Measurements from ENCODE around the gene KIF5A.

KIF5A gene

DNA sequence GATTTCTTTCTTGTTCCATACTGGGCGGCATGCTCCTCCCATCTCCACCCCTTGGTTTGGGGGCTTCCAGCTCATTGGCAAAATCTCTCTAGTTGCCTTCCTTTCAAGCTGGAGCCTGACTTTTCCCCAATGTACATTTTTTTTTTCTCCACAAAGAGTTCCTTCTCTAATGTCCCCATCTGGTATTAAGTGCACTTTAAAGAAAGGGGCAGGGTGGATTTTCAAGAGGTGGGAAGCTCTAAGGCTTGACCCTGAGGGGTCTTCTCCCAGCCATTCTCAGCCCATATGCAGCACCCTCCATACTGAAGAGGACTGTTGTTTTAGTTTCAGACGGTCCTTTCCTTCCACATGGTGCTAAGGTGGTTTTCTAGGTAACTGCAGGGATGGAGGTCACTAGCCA lies 35.3 kb downstream of the KIF5A start:
- DNase-seq: no peak

- DNase-seq: no peak
Measured at GRCh38 chr12:57586128-57586527, 36.3 kb downstream of the KIF5A start.

DNA sequence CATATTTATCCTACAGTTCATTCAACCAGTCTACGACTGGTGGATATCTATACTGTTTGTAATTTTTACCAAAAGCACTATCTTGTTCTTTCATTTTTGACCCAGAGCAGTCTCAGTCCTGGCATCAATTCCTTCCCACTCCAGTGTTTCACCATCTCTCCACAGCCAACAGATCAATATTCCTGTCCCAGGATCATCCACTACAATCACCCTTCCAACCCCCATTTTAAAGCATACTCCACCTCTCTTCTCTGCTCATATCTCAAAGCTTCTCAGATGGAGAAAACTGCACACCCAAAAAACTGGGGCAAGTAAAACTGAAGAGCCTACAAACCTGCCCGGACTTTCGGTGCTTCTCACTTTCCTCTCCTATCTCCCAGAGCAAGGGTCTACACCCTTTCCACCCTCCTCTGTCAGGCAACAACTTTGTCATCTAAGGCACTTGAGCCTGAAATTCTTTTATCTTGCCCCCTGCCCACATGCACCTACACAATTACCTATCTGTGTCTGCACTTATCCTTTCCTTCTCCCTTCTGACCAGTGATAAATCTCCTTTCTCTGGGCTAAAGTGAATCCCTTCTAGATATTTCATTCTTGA lies 37.1 kb downstream of the KIF5A start:
- DNase-seq: no peak

DNA sequence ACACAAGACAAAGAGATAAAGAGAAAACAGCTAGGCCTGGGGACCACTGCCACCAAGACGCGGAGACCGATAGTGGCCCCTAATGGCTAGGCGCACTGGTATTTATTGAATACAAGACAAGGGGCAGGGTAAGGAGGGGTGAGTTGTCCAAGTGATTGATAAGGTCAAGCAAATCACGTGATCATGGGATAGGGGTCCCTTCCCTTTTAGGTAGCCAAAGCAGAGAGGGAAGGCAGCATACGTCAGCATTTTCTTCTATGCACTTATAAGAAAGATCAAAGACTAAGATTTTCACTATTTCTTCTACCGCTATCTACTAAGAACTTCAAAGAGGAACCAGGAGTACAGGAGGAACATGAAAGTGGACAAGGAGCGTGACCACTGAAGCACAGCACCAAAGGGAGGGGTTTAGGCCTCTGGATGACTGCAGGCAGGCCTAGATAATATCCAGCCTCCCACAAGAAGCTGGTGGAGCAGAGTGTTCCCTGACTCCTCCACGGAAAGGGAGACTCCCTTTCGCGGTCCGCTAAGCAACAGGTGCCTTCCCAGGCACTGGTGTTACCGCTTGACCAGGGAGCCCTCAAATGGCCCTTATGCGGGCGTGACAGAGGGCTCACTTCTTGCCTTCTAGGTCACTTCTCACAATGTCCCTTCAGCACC lies 39.2 kb downstream of the KIF5A start:
- peak in 1 of 4 experiments; percentile 30 for DNase-seq

DNA sequence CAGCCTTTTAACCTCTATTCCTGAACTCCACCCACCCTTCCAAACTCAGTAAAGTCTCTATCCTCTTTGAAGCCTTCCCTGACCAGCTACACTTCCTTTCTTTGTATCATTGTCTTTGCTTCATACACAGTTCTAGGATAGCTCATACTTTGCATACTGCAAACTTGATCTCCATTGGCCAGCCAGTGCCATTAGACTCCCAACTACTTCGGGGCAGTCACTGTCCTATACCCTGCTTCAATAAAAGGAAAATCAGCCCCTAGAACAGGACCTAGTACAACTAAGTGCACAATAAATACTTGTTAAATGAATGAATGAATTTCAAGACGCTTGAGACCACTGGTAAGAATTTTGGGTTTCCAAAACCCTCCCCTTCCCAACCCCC lies 40.6 kb downstream of the KIF5A start:
- no peak for DNase-seq

DNA sequence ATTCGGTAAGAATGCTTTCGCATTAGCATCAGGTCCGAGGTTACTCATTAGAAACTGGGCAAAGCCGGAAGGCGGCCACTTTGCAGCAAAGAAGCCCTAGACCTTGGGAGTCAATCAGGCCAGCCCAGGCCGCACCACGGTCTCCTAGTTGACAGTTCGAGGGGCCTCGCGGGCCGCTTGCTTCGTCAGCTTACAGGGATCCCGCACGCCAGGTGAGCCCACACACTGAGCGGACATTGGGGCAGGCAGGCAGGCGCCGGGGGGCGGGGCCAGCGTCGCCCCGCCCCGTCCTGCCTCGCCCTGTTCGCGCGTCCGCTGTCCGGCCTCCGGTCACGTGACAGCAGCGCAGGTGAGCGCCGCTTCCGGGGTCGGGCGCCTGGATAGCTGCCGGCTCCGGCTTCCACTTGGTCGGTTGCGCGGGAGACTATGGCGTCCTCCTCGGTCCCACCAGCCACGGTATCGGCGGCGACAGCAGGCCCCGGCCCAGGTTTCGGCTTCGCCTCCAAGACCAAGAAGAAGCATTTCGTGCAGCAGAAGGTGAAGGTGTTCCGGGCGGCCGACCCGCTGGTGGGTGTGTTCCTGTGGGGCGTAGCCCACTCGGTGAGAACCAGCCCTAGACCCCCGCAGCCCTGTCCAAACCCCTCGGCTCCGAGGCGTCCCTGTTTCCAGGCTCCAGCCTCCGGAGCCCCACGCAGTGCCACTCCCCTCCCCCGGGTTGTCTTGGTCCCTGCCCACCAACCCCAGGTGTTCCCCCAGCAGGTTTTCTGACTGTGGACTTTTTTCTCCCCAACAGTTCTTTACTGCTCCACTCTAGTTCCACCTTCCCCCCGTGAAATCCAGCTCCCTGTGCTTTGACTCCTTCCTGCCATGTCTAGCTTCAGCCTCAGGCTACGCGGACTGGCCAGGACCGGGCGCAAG lies 41.3 kb downstream of the KIF5A start, which contains the start of gene PIP4K2C:
TSS of gene PIP4K2C (plus strand) at position 329 of the 918 bp plus-strand sequence. CDS start at position 427, 98 bp downstream.
- peak; percentile 78 to 92 (median 83) for DNase-seq

GRCh38 chr12:57591782-57592325 lies 42.0 kb downstream of the KIF5A start:
- no peak for DNase-seq

DNA sequence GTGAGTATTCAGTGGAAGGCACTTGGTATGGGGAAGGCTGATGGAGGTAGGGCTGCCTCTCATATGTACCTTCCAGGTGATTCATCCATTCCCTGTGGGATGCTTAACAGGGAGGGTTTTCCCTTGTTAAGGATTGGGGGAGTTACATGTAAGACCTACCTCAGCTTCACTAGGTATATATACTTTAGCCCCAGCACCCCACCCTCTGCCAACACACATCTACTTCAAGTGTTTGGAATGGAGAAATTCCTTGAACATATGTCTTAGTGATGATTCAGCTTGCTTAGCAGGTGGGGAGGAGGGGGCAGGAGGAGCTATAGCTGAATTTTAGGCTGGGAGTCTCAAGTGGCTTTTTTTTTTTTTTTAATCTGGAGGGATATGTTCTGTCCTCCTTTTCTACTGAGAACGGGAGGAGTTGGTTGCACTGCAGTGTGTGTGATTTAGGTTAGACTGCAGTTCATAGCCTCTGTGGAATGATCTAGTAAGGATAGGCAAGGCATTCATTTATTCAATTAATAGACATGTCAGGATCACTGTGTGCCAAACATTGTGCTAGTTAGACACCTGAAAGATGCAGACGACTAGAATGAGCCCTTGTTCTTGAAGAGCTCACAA lies 42.8 kb downstream of the KIF5A start:
- no peak for DNase-seq

DNA sequence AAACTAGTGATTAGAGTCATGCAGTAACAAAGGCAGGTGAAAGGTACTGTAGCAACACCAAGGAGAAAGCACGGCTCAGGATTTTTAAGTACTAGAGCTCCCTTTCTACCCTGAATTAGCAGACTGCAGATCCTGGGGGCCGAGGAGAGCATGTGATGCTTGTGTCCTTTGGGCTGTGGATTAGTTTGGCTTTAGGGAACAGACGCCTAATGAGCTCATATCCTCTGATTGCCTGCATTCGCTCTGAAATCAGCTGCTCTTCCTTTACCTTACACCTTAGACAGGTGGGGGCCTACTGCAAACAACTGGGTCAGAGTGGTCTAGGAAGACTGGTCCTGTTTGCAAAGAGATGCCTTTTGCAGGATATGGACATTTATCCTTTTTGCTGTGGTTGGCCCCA lies 43.3 kb downstream of the KIF5A start:
- DNase-seq: no peak

DNA sequence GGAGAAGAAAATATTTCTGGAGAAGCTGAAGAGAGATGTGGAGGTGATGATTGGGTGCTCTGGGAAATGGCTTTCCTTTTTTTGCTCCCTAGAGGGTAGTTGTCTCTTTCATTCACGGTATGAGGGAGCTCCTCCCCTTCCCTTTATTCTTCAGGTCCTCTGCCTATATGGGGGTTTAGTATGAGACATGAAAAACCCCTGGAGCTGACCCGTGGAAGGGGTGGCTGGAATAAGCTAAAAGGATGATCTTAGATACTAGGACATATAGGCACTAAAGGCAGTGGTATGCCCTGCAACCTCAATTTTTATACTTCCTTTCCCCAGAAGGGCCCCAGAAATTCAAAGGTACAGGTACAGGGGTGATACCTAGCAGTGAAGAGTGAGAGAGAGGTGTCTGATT lies 50.6 kb downstream of the KIF5A start:
- no peak for DNase-seq

DNA sequence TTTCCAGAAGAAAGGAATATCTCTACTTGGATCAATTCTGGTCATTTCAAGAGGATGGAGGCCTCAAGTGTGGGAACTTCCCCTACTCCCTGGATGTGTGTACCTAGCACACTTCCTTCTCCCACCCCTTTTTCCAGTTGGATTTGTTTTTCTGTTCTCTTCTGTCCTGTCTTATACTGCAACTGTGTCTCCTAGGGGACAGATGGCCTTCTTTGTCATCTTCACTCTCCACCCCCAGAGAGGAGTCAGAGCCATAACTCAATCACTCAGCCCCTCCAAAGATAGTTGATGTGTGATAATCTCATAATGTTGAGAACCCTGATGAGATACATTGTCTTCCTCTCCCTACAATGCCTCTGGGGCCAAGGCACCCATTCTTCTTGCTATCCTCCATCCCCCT lies 52.7 kb downstream of the KIF5A start:
- no peak for DNase-seq

GRCh38 chr12:57603324-57603723 lies 53.5 kb downstream of the KIF5A start:
- DNase-seq: no peak

DNA sequence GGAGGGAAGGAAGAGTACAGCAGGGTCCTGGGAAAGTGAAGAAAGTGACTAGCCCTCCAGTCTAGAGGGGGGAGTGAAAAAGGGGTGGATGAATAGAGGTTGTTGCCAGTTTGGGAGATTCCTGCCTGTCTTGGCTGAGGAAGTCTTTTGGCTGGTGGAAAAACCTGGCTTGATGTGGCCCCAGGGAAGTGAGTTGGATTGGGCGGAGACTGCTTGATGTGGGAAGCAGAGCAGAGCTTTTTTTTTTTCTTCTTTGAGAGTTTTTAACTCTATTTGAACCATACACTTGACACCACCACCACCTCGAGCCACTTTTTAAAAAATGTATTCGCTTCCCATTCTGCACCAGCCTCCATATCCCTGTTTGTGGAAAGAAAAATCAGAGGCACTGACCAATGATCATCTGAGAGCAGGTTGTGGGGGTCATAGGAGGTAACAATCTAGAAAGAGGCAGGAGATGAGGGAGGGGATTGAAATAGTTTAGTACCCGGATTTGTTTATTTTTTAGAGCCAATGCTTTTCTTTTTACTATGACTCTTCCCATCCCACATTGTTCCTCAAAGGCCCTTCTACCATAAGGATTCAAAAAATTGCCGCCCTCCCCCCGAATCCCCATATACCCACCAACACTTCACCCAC lies 54.1 kb downstream of the KIF5A start:
- DNase-seq: no peak

DNA sequence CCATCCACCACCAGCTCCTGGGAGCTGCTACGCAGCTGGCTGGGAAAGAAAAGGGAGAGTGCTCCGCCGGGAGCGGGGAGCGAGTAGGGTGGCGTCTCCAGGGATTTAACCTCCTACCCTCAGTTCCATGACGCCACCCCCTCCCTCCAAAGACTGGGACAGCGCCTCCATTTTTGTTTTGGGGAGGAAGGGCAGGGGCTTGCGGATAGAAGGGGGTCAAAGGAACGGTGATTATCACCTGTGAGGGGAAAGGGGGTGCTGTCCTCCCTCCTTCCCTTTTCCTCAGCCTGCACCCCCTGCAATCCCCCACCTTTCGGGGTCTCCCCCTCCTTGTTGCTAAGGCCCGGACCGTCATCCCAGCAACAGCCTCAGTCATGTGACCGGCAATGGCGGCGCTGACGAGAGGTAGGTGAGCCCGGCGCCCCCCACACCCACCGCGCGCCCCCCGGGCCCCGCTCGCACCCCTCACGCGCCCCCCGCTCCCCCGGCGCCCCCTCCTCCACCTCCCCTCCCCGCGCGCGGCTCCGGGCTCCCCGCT lies 54.7 kb downstream of the KIF5A start, which contains the start of gene DTX3:
TSS of gene DTX3 (plus strand) at position 371 of the 538 bp plus-strand sequence. CDS start 1,694 bp downstream, outside the sequence.
- DNase-seq: no peak

DNA sequence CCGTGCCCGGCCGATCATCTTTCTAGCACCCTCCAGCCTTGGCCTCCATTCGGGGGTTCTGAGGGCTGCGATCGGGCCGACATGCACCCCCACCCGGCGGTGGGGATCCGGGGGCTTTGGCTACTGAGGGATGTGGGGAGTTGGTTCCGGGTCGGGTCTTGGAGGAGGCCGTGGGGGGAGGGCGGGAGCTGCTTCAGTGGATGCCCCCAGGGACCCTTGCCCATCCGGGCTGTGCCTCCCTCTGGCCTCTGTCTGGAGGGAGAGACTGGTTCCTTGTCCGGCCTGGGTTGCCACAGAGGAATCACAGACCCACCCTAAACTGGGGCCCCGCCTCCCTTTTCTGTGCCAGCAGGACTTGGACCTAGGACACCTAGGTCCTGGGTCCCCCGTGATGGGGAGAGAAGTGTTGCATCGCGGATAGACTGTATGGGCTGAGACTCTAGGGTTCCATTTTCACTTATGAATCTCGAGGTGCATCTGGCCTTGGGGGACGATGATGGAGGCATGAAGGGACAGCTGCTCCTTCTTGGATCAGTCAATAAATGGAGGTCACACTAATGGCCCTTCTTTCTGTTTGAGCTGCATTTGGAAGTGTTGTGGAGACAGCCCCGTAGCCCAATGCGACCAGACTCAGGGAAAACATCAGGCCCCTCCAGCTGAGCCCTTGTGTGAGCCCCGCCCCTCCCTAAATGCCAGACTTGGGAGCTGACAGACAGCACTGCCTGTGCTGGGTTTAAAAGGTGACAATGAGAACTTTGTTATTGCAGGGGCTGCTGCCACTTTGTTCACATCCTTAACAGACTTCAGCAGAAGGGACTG lies 55.4 kb downstream of the KIF5A start:
- no peak for DNase-seq

DNA sequence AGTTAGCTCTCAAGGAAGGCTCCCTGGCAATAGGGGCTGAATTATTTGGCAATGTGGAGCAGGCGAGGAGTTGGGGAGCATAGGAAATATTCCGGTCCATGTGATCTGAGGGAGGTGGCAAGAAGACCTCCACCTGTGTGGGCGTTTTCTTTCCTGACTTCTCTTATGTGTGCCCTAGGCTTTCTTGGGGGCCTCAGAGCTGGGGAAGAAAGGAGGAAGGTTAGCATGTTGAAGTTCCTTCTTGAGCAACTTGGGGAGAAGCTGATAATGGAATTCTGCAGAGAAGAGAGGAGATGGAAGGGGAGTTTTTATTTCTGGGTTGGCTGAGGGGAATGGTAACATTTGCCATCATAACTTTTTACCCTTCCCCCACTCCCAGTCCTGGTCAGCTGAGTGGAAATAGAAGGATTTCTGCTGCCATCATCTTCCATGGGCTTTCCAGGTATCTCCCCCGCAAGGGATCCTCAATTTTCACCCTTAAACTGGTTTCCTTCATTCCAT lies 56.0 kb downstream of the KIF5A start:
- DNase-seq: no peak

DNA sequence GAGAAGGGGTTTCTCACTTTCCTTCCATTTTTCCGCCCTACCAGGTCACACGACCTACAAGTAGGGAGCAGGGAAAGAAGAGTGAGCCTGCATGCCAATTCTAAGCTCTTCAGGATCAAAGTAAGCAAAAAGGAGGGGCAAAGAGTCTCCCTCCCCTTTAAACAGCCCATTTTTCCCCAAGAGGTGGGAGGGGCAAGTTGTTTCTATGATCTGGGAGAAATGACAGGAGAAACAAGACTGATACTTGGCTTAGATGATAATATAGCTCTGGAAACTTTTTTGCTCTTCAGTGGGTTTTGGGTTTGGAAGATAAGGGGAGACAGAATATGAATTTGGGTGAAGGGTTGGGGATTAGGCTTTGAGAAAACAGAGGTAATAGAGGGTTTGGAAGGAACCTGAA lies 56.6 kb downstream of the KIF5A start:
- no peak for DNase-seq

- no peak for DNase-seq
Measured at GRCh38 chr12:57606821-57607220, 57.0 kb downstream of the KIF5A start.

- no peak for DNase-seq
Measured at GRCh38 chr12:57607958-57608663, 58.3 kb downstream of the KIF5A start.
